Endothelial cell of umbilical vein (primary cell): ENCODE data around the gene POLR2C. TPM values are rescaled to one million over a fixed set of nuclear protein-coding genes. Genes with fewer than 3 reads are reported as not detected.

ENCODE experiments used
- BruUV-seq: library from RNA; stranded (reverse); fragments of 400-500 nt; replicated peaks from 2 replicates; lab custom pipeline; 2021; lab: Mats Ljungman, UMichigan
- CTCF ChIA-PET: fragments of 300-600, 350-600 bp; sonication (Branson Sonifier 250); formaldehyde crosslinking; loops from one replicate; lab custom pipeline; 2021; ENCODE audit warnings: antibody characterized with exemption, inconsistent platforms; lab: Charles Lee
- POLR2A ChIA-PET: fragments of 300-600, 350-600 bp; sonication (Branson Sonifier 250); formaldehyde crosslinking; loops from one replicate; lab custom pipeline; 2021; ENCODE audit warnings: antibody characterized with exemption, inconsistent platforms; lab: Charles Lee
- DNase-seq: peaks from one replicate; pipeline ENCODE4 v3.0.0-alpha.2; 2011; ENCODE audit warnings: low read depth, low spot score
- FAIRE-seq: peaks from 2 replicates; lab custom pipeline; 2011; peaks lifted over from hg19 to GRCh38; lab: Jason Lieb, UNC
- H2AFZ ChIP-seq: 2 replicates; pipeline ENCODE4 v1.6.0; 2012; ENCODE audit warnings: low read depth, low read length, control low read depth, inconsistent platforms
- H3K27ac ChIP-seq: 2 replicates; pipeline ENCODE4 v1.5.1; 2011; ENCODE audit warnings: low read depth, mild to moderate bottlenecking, control low read depth, low read length, moderate library complexity; ENCODE audit not compliant: insufficient read depth
- H3K27me3 ChIP-seq, 2 experiments: 2 replicates each; pipeline versions ENCODE4 v1.6.0 to v1.6.1; 2011; ENCODE audit warnings: low read length in 2 of 2, mixed read lengths in 1 of 2; ENCODE audit not compliant: control insufficient read depth in 2 of 2, insufficient read depth in 2 of 2
- H3K36me3 ChIP-seq, 2 experiments: 2 replicates in 1 of 2; 3 replicates in 1 of 2; pipeline ENCODE4 v1.5.1; 2011; ENCODE audit warnings: low read length in 2 of 2, mild to moderate bottlenecking in 1 of 2, moderate library complexity in 1 of 2; ENCODE audit not compliant: control insufficient read depth in 2 of 2, insufficient read depth in 2 of 2; ENCODE audit errors: extremely low read depth in 1 of 2
- H3K4me1 ChIP-seq: 3 replicates; pipeline ENCODE4 v1.5.1; 2011; ENCODE audit warnings: mild to moderate bottlenecking, low read length; ENCODE audit not compliant: control insufficient read depth, insufficient read depth; ENCODE audit errors: extremely low read depth
- H3K4me2 ChIP-seq: 2 replicates; pipeline ENCODE4 v1.6.1; 2011; ENCODE audit warnings: low read length, control low read depth, mixed read lengths; ENCODE audit not compliant: insufficient read depth
- H3K4me3 ChIP-seq, 3 experiments: fragments of 200-600 bp in 1 of 3; sonication (generic), shearing (Covaris generic) in 1 of 3; replicated peaks in 1 of 3; 2 replicates each; pipeline ENCODE4 v1.5.1; 2011 to 2016; ENCODE audit warnings: control low read depth in 3 of 3, low read length in 3 of 3, mild to moderate bottlenecking in 2 of 3, inconsistent platforms in 1 of 3, low read depth in 1 of 3, moderate library complexity in 1 of 3; ENCODE audit not compliant: insufficient read depth in 1 of 3
- H3K79me2 ChIP-seq: 2 replicates; pipeline ENCODE4 v1.6.0; 2012; ENCODE audit warnings: low read length, inconsistent platforms; ENCODE audit not compliant: control insufficient read depth, insufficient read depth
- H3K9ac ChIP-seq: replicated peaks from 2 replicates; pipeline ENCODE3; 2011; ENCODE audit warnings: low read length, control low read depth; ENCODE audit not compliant: insufficient read depth; ENCODE audit errors: extremely low read depth
- H3K9me1 ChIP-seq: replicated peaks from 3 replicates; pipeline ENCODE4 v1.6.0; 2011; ENCODE audit warnings: mild to moderate bottlenecking, low read length; ENCODE audit not compliant: control insufficient read depth, insufficient read depth; ENCODE audit errors: extremely low read depth
- H3K9me3 ChIP-seq: replicated peaks from 2 replicates; pipeline ENCODE4 v1.5.1; 2012; ENCODE audit warnings: low read length, inconsistent platforms; ENCODE audit not compliant: control insufficient read depth, insufficient read depth
- H4K20me1 ChIP-seq: replicated peaks from 2 replicates; pipeline ENCODE3; 2011; ENCODE audit warnings: mild to moderate bottlenecking, low read length; ENCODE audit not compliant: control insufficient read depth, insufficient read depth; ENCODE audit errors: extremely low read depth
- EZH2 ChIP-seq: IDR thresholded peaks from 2 replicates; pipeline ENCODE4 v1.6.1; 2012; ENCODE audit warnings: borderline replicate concordance, low read depth, mild to moderate bottlenecking, moderate library complexity, low read length, inconsistent platforms; ENCODE audit not compliant: severe bottlenecking
- FOS ChIP-seq: IDR thresholded peaks from 2 replicates; pipeline ENCODE4 v1.6.1; 2011; ENCODE audit warnings: mild to moderate bottlenecking, low read length, moderate library complexity, borderline replicate concordance; ENCODE audit not compliant: insufficient read depth
- GATA2 ChIP-seq: IDR thresholded peaks from 2 replicates; pipeline ENCODE4 v1.7.0; 2011; ENCODE audit warnings: low read depth, mild to moderate bottlenecking, moderate library complexity, mixed read lengths, low read length; ENCODE audit not compliant: insufficient read length, insufficient read depth
- JUN ChIP-seq: IDR thresholded peaks from 2 replicates; pipeline ENCODE4 v1.6.1; 2011; ENCODE audit warnings: borderline replicate concordance, low read depth; ENCODE audit not compliant: insufficient read length, insufficient read depth
- MYC ChIP-seq: IDR thresholded peaks from one replicate; pipeline ENCODE4 v1.6.1; 2011; ENCODE audit warnings: mild to moderate bottlenecking, low read depth, low read length
- POLR2A ChIP-seq: IDR thresholded peaks from 2 replicates; pipeline ENCODE4 v1.6.1; 2012; ENCODE audit warnings: low read depth, mild to moderate bottlenecking, control low read depth, low read length
- POLR2AphosphoS5 ChIP-seq: IDR thresholded peaks from 2 replicates; pipeline ENCODE4 v1.6.1; 2012; ENCODE audit warnings: low read depth, mild to moderate bottlenecking, control low read depth, low read length, moderate library complexity; ENCODE audit not compliant: insufficient read depth
- dilution Hi-C: fragments of 300-500 bp; cut with MboI; formaldehyde crosslinking; loops from one replicate; pipeline ENCODE4 v1.15.0; 2019; ENCODE audit warnings: low sequenced_read_pairs; ENCODE audit not compliant: extremely low pct_ligation_motif_present
- intact Hi-C: fragments of 100-400 bp; cut with micrococcal nuclease; formaldehyde crosslinking; loops from one replicate; pipeline ENCODE4 v1.10.0; 2022
- polyA plus RNA-seq, 4 experiments: library from polyadenylated mRNA; depleted of rRNA in 3 of 4; stranded (reverse) in 3 of 4; unstranded in 1 of 4; fragments of >200 nt; gene quantifications; 2 replicates each; pipeline versions ENCODE4 v1.2.1 to v1.2.3, GENCODE V29; 2011 to 2012; ENCODE audit warnings: missing spikeins in 1 of 4
- total RNA-seq: library from RNA; stranded (reverse); gene quantifications from 2 replicates; pipeline ENCODE4 v1.2.3, GENCODE V29; 2021
- TF ChIP-seq, protein P1 (sequence below): IDR thresholded peaks from 2 replicates; pipeline ENCODE4 v1.6.1; 2011; ENCODE audit not compliant: insufficient read depth, insufficient read length
- TF ChIP-seq, protein P2 (sequence below), 2 donors: IDR thresholded peaks; 1 replicate in 1 of 2; 2 replicates in 1 of 2; pipeline ENCODE4 v1.5.1; 2011; ENCODE audit warnings: low read length in 2 of 2, mild to moderate bottlenecking in 2 of 2, moderate library complexity in 2 of 2, control low read depth in 1 of 2, inconsistent platforms in 1 of 2, low read depth in 1 of 2; ENCODE audit not compliant: insufficient read depth in 1 of 2; ENCODE audit errors: extremely low read depth in 1 of 2

POLR2C gene
- total and polyA plus RNA-seq, 2 donors (not counting 3 experiments of a cell fraction or from before 2014, with no cell fraction given), result 65.2 to 129 TPM

DNA sequence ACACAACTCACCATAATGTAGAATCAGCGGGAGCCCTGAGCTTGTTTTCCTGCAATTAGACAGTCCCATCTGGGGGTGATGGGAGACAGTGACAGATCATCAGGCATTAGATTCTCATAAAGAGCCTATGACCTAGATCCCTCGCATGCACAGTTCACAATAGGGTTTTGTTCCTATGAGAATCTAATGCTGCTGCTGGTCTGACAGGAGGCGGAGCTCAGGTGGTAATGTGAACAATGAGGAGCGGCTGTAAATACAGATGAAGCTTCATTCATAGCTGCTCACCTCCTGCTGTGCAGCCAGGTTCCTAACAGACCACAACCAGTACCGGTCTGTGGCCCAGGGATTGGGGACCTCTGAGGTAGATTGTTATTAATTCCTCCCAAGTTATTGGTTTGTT lies 26.8 kb downstream of the POLR2C start:
- no peak overlapping the region for H3K27ac ChIP-seq
- dilution Hi-C loops (no loop called here), intact Hi-C loops (no loop called here)
- H3K4me3 ChIP-seq, result no peak overlapping the region
- no peak overlapping the region for H2AFZ ChIP-seq
- no peaks in the 10 kb centered on the region for H3K9me1 ChIP-seq
- peaks cover 1 to 11% of the 10 kb centered on the region in 2 experiments for H3K27me3 ChIP-seq
- no peaks in the 10 kb centered on the region for H3K79me2 ChIP-seq
- H4K20me1 ChIP-seq, result no peaks in the 10 kb centered on the region
- POLR2A ChIA-PET, result no interaction called here
- no peak for DNase-seq
- no peaks in the 10 kb centered on the region for H3K9me3 ChIP-seq
- no peak overlapping the region for H3K9ac ChIP-seq
- FAIRE-seq, result no peak
- TF ChIP-seq GATA2, result no peak
- no peak for TF ChIP-seq FOS
- TF ChIP-seq, protein P1, sequence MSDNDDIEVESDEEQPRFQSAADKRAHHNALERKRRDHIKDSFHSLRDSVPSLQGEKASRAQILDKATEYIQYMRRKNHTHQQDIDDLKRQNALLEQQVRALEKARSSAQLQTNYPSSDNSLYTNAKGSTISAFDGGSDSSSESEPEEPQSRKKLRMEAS, result no peak
- TF ChIP-seq POLR2AphosphoS5, result no peak
- TF ChIP-seq MYC, result no peak
- TF ChIP-seq POLR2A, result no peak
- TF ChIP-seq, protein P2, sequence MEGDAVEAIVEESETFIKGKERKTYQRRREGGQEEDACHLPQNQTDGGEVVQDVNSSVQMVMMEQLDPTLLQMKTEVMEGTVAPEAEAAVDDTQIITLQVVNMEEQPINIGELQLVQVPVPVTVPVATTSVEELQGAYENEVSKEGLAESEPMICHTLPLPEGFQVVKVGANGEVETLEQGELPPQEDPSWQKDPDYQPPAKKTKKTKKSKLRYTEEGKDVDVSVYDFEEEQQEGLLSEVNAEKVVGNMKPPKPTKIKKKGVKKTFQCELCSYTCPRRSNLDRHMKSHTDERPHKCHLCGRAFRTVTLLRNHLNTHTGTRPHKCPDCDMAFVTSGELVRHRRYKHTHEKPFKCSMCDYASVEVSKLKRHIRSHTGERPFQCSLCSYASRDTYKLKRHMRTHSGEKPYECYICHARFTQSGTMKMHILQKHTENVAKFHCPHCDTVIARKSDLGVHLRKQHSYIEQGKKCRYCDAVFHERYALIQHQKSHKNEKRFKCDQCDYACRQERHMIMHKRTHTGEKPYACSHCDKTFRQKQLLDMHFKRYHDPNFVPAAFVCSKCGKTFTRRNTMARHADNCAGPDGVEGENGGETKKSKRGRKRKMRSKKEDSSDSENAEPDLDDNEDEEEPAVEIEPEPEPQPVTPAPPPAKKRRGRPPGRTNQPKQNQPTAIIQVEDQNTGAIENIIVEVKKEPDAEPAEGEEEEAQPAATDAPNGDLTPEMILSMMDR (IDR thresholded peaks at IDR 0.05; ENCODE audit: extremely low read depth in 1 of 2, insufficient read depth in 1 of 2, low read depth in 1 of 2, low read length in 2 of 2), result no peak
- no peak for TF ChIP-seq EZH2
- TF ChIP-seq JUN, result no peak
- CTCF ChIA-PET, result interaction anchor here (5.3 kb wide), 1 partner anchor 30 kb away, joined by 27 read pairs; no protein-coding TSS in a partner anchor
- peaks cover 6% of the 10 kb centered on the region for H3K4me1 ChIP-seq
- H3K4me2 ChIP-seq, result no peak overlapping the region
- BruUV-seq, result no TSS peak
- no peaks in the 10 kb centered on the region for H3K36me3 ChIP-seq
